Measurements from ENCODE around the gene PDE4D. TPM values are rescaled to one million over a fixed set of nuclear protein-coding genes. Genes with fewer than 3 reads are reported as not detected.
"Not testable (repeated sequence)": the region's sequence is repeated elsewhere in the genome, so short reads cannot be mapped to it uniquely, and the experiment has no call there.

The PDE4D gene
- total and polyA plus RNA-seq, 8 donors: 1.5 to 7.1 (median 3.1) TPM

DNA sequence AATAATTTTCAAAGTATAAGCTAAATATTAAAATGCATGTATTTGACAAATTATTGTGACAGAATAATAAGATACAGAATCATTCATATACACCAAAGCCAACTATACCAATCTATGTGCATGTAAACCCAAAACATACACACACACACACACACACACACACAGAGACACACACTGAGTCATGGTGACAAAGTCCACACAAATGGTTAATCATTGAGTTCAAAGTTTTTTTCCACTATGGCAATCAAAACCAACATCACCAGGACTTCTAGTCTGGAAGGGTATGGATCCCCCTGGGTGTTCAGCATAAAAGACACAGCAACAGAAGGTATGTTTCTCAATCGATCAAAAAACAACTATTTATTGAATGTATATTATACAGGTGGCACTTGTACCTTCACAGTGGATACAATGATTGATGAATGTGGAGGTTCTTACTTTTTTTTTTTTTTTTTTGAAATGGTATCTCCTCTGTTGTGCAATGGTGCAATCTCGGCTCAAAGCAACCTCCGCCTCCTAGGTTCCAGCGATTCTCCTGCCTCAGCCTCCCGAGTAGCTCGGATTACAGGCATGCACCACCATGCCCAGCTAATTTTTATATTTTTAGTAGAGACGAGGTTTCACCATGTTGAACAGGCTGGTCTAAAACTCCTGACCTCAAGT lies 137.0 kb downstream of the PDE4D start:
- FAIRE-seq: no peak
- peak in 1 of 4 donors; percentile 30 for ATAC-seq

GRCh38 chr5:59755476-59755875 lies 138.1 kb downstream of the PDE4D start:
- no peak for DNase-seq
- Histone ChIP-seq H3K36me3 (no peaks in the 10 kb centered on the region), H3K4me1 (peaks cover 0 to 9% (median 7%) of the 10 kb centered on the region in 3 donors), H3K27ac (no peak overlapping the region), H3K4me3 (no peak overlapping the region), H3K9me3 (no peaks in the 10 kb centered on the region), H3K27me3 (no peaks in the 10 kb centered on the region)
- intact Hi-C loops (cut with DNase I): no loop called here
- WGBS, 2 donors: 83 to 86% methylated on average over 1 of the region's 1 CpG
- TF ChIP-seq CTCF (IDR thresholded peaks at IDR 0.05): no peak
- no peak for ATAC-seq
- no peak for FAIRE-seq

More for the DNA sequence above, 137.0 kb downstream of the PDE4D start:
- DNase-seq: no peak
- WGBS, 2 donors: 90 to 91% methylated on average over 7 of the region's 7 CpGs
- Histone ChIP-seq H3K27ac (no peak overlapping the region), H3K27me3 (no peaks in the 10 kb centered on the region), H3K36me3 (no peaks in the 10 kb centered on the region), H3K4me1 (peaks cover 0 to 13% (median 8%) of the 10 kb centered on the region in 3 donors), H3K4me3 (no peak overlapping the region), H3K9me3 (no peaks in the 10 kb centered on the region)
- intact Hi-C loops (cut with DNase I): no loop called here
- no peak for TF ChIP-seq CTCF (IDR thresholded peaks at IDR 0.05)

- no peak for TF ChIP-seq CTCF (IDR thresholded peaks at IDR 0.05)
- WGBS, 2 donors: 80 to 87% methylated on average over 3 of the region's 3 CpGs
- Histone ChIP-seq H3K36me3 (no peaks in the 10 kb centered on the region), H3K27ac (no peak overlapping the region), H3K4me3 (no peak overlapping the region), H3K4me1 (no peaks in the 10 kb centered on the region), H3K9me3 (no peaks in the 10 kb centered on the region), H3K27me3 (no peaks in the 10 kb centered on the region)
- DNase-seq (no peak), ATAC-seq (no peak), FAIRE-seq (no peak)
- intact Hi-C loops (cut with DNase I): no loop called here
These were observed 139.9 kb downstream of the PDE4D start for GRCh38 chr5:59753599-59753998.

DNA sequence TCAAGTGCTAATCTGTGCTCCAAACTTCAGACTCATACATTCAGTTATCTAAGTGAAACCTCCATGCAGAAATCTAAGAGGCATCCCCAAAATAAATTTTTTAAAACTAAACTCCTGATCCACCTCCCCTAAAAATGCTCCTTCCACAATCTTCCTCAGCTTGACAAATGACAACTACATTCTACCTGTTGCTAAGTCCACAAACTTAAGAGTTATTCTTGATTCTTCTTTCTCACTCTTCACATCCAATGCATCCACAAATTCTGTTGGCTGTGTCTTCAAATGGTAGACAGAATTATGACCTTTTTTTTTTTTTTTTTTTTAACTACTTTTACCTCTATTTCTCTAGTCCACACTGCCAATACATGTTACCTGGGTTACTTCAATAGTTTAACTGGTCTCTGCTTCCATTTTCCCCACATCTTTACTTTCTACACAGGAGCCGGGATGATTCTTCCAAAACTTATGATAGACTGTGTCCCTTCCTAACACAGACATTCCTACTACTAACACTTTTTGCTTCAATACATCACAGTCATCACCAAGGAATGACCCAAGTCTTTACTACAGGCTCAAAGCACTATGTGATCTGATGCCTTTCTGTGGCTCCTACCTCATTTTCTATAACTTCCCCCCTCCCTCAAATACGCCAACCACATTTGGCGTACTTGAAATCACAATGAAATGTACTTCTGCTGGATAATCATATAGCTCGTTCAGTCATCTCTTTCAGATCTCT lies 143.6 kb downstream of the PDE4D start:
- 93 to 99% methylated on average over 4 of the region's 4 CpGs for WGBS, 2 donors
- H3K27me3 ChIP-seq: no peaks in the 10 kb centered on the region
- peaks cover 0 to 7% (median 4%) of the 10 kb centered on the region in 3 donors for H3K4me1 ChIP-seq
- no peak for TF ChIP-seq CTCF (IDR thresholded peaks at IDR 0.05)
- no peaks in the 10 kb centered on the region for H3K9me3 ChIP-seq
- DNase-seq: no peak
- no peak overlapping the region for H3K27ac ChIP-seq
- H3K4me3 ChIP-seq: no peak overlapping the region
- ATAC-seq: no peak
- no peak for FAIRE-seq
- intact Hi-C loops (cut with DNase I): no loop called here
- no peaks in the 10 kb centered on the region for H3K36me3 ChIP-seq

DNA sequence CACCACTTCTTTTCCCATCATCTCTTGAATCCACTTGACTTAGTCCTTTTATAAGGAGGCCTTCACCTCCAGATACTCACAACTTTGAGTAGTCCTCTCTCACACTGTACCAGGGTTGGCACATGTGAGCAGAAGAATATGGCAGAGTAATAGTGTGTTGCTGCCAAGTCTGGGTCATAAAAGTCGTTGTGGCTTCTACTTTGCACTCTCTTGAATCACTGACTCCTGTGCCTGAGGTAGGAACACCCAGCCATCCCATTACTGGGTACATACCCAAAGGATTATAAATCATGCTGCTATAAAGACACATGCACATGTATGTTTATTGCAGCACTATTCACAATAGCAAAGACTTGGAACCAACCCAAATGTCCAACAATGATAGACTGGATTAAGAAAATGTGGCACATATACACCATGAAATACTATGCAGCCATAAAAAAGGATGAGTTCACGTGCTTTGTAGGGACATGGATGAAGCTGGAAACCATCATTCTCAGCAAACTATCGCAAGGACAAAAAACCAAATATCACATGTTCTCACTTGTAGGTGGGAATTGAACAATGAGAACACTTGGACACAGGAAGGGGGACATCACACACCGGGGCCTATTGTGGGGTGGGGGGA lies 145.4 kb downstream of the PDE4D start:
- H3K9me3 ChIP-seq; H3K27me3 ChIP-seq; DNase-seq; H3K4me3 ChIP-seq; H3K27ac ChIP-seq; FAIRE-seq; H3K36me3 ChIP-seq; intact Hi-C loops (cut with DNase I); ATAC-seq: not testable (repeated sequence)
- 80 to 87% methylated on average over 4 of the region's 4 CpGs for WGBS, 2 donors
- H3K4me1 ChIP-seq: peaks cover 0 to 11% (median 7%) of the 10 kb centered on the region in 3 donors

Measured in pancreas (tissue), 10 donors.